DOHH2 (cell line): ENCODE data around the gene ABLIM2.

Experiments used
- CTCF ChIP-seq: fragments of 200-600 bp; sonication (generic); IDR thresholded peaks from one replicate; pipeline ENCODE4 v1.5.1; 2014; ENCODE audit warnings: antibody characterized with exemption, mild to moderate bottlenecking, low read depth, low read length; ENCODE audit not compliant: poor library complexity, severe bottlenecking
- EZH2phosphoT487 ChIP-seq: fragments of 200-600 bp; sonication (generic); IDR thresholded peaks from 2 replicates; pipeline ENCODE4 v1.6.1; 2017; ENCODE audit warnings: borderline replicate concordance, mild to moderate bottlenecking, antibody characterized with exemption, low read length, moderate library complexity, mixed read lengths

DNA sequence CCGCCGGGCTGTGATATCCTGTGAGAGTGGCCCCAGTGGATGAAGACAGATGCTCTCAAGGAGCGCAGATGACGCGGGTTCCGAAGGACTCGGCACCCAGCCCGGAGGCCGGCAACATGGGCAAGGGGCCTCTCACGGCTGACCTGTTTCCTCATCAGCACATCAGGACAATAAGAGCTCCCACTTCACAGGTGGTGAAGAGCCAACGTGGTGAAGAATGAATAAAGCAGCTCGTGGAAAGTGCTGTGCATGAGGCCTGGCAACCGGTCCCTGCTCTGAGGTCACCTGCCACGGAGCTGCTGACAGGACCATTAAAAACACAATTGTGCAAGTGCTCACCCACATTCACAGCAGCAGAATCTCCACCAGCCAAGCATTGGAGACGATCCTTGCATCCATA, 22.9 kb downstream of the ABLIM2 start:
- TF ChIP-seq CTCF (no peak), EZH2phosphoT487 (no peak)
